ENCODE measurements around the gene LCNL1. TPM values are rescaled to one million over a fixed set of nuclear protein-coding genes. Genes with fewer than 3 reads are reported as not detected.
A peak's percentile ranks its signal among the peaks of the same experiment; 100 is the strongest.

LCNL1 gene
- total and polyA plus RNA-seq, 2 of the 13 experiments (the other 11 are each of a cell fraction or from before 2014, with no cell fraction given) = not detected

DNA sequence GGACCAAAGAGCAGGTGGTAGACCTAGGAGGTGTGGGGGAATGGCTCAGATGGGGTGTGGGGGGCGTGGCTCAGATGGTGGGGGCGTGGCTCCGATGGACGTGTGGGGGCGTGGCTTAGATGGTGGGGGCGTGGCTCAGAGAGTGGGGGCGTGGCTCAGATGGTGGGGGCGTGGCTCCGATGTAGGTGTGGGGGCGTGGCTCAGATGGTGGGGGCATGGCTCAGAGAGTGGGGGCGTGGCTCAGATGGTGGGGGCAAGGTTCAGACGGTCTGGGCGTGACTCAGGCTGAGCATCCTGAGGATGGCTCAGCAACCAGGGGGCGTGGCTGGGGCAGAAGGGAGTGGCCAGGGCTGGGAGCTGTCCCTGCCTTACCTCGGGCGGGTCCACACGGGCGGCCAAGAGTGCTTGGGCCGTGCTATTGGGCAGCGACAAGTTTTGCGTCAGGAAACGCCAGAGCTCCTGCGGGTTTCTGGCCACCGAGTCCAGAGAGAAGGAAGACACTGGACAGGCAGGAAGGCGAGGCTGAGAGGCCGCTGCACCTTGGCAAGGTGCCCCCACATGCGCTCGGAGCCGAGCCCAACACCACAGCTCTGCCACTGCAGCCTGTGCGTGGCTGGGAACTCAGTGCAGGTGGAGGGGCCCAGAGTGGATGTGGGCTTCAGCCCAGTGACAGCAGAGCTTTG is 39.3 kb downstream of the LCNL1 start (continued):
- TF ChIP-seq, protein P1, sequence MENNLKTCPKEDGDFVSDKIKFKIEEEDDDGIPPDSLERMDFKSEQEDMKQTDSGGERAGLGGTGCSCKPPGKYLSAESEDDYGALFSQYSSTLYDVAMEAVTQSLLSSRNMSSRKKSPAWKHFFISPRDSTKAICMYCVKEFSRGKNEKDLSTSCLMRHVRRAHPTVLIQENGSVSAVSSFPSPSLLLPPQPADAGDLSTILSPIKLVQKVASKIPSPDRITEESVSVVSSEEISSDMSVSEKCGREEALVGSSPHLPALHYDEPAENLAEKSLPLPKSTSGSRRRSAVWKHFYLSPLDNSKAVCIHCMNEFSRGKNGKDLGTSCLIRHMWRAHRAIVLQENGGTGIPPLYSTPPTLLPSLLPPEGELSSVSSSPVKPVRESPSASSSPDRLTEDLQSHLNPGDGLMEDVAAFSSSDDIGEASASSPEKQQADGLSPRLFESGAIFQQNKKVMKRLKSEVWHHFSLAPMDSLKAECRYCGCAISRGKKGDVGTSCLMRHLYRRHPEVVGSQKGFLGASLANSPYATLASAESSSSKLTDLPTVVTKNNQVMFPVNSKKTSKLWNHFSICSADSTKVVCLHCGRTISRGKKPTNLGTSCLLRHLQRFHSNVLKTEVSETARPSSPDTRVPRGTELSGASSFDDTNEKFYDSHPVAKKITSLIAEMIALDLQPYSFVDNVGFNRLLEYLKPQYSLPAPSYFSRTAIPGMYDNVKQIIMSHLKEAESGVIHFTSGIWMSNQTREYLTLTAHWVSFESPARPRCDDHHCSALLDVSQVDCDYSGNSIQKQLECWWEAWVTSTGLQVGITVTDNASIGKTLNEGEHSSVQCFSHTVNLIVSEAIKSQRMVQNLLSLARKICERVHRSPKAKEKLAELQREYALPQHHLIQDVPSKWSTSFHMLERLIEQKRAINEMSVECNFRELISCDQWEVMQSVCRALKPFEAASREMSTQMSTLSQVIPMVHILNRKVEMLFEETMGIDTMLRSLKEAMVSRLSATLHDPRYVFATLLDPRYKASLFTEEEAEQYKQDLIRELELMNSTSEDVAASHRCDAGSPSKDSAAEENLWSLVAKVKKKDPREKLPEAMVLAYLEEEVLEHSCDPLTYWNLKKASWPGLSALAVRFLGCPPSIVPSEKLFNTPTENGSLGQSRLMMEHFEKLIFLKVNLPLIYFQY (CRISPR knock-in tag; IDR thresholded peaks at IDR 0.05; ENCODE audit: borderline replicate concordance) = no peak
- TF ChIP-seq DNMT1 (CRISPR knock-in tag; IDR thresholded peaks at IDR 0.05) (peak; percentile 57; the same call in 1 of the 2 replicates), CCDC6 (CRISPR knock-in tag; IDR thresholded peaks at IDR 0.05) (no peak), NR2F6 (IDR thresholded peaks at IDR 0.05) (no peak), NR2F6 (CRISPR knock-in tag; IDR thresholded peaks at IDR 0.05) (0 out of 2 replicates have a peak, but pooled peaks have one; percentile 22), DR1 (CRISPR knock-in tag; IDR thresholded peaks at IDR 0.05) (peak; percentile 84; the same call in 1 of the 2 replicates), HNRNPK (IDR thresholded peaks at IDR 0.05; ENCODE audit: low read depth, low read length, poor library complexity, severe bottlenecking) (peak; percentile 40), ZBTB38 (CRISPR knock-in tag; IDR thresholded peaks at IDR 0.05) (peak; percentile 56; the same call in 1 of the 2 replicates), MZF1 (CRISPR knock-in tag; IDR thresholded peaks at IDR 0.05; ENCODE audit: borderline replicate concordance) (0 out of 2 replicates have a peak, but pooled peaks have one; percentile 38), MIER2 (CRISPR knock-in tag; IDR thresholded peaks at IDR 0.05) (no peak), SOX5 (CRISPR knock-in tag; IDR thresholded peaks at IDR 0.05; ENCODE audit: borderline replicate concordance) (no peak), KLF12 (CRISPR knock-in tag; IDR thresholded peaks at IDR 0.05; ENCODE audit: borderline replicate concordance) (0 out of 2 replicates have a peak, but pooled peaks have one; percentile 49), ZFY (CRISPR knock-in tag; IDR thresholded peaks at IDR 0.05) (peak; percentile 19; the same call in 1 of the 2 replicates), SALL1 (CRISPR knock-in tag; IDR thresholded peaks at IDR 0.05) (0 out of 2 replicates have a peak, but pooled peaks have one; percentile 15)
- TF ChIP-seq, protein P2, sequence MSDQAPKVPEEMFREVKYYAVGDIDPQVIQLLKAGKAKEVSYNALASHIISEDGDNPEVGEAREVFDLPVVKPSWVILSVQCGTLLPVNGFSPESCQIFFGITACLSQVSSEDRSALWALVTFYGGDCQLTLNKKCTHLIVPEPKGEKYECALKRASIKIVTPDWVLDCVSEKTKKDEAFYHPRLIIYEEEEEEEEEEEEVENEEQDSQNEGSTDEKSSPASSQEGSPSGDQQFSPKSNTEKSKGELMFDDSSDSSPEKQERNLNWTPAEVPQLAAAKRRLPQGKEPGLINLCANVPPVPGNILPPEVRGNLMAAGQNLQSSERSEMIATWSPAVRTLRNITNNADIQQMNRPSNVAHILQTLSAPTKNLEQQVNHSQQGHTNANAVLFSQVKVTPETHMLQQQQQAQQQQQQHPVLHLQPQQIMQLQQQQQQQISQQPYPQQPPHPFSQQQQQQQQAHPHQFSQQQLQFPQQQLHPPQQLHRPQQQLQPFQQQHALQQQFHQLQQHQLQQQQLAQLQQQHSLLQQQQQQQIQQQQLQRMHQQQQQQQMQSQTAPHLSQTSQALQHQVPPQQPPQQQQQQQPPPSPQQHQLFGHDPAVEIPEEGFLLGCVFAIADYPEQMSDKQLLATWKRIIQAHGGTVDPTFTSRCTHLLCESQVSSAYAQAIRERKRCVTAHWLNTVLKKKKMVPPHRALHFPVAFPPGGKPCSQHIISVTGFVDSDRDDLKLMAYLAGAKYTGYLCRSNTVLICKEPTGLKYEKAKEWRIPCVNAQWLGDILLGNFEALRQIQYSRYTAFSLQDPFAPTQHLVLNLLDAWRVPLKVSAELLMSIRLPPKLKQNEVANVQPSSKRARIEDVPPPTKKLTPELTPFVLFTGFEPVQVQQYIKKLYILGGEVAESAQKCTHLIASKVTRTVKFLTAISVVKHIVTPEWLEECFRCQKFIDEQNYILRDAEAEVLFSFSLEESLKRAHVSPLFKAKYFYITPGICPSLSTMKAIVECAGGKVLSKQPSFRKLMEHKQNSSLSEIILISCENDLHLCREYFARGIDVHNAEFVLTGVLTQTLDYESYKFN (CRISPR knock-in tag; conservative IDR thresholded peaks at IDR 0.05) = peak; percentile 42; the same call in 1 of the 2 replicates
- TF ChIP-seq, protein P3, sequence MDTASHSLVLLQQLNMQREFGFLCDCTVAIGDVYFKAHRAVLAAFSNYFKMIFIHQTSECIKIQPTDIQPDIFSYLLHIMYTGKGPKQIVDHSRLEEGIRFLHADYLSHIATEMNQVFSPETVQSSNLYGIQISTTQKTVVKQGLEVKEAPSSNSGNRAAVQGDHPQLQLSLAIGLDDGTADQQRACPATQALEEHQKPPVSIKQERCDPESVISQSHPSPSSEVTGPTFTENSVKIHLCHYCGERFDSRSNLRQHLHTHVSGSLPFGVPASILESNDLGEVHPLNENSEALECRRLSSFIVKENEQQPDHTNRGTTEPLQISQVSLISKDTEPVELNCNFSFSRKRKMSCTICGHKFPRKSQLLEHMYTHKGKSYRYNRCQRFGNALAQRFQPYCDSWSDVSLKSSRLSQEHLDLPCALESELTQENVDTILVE (CRISPR knock-in tag; IDR thresholded peaks at IDR 0.05) = no peak
- TF ChIP-seq, protein P4, sequence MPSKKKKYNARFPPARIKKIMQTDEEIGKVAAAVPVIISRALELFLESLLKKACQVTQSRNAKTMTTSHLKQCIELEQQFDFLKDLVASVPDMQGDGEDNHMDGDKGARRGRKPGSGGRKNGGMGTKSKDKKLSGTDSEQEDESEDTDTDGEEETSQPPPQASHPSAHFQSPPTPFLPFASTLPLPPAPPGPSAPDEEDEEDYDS (CRISPR knock-in tag; IDR thresholded peaks at IDR 0.05) = peak; percentile 78; the same call in 1 of the 2 replicates
- TF ChIP-seq, protein P5, sequence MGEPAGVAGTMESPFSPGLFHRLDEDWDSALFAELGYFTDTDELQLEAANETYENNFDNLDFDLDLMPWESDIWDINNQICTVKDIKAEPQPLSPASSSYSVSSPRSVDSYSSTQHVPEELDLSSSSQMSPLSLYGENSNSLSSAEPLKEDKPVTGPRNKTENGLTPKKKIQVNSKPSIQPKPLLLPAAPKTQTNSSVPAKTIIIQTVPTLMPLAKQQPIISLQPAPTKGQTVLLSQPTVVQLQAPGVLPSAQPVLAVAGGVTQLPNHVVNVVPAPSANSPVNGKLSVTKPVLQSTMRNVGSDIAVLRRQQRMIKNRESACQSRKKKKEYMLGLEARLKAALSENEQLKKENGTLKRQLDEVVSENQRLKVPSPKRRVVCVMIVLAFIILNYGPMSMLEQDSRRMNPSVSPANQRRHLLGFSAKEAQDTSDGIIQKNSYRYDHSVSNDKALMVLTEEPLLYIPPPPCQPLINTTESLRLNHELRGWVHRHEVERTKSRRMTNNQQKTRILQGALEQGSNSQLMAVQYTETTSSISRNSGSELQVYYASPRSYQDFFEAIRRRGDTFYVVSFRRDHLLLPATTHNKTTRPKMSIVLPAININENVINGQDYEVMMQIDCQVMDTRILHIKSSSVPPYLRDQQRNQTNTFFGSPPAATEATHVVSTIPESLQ (CRISPR knock-in tag; conservative IDR thresholded peaks at IDR 0.05) = no peak
